GM18508 (cell line): ENCODE results near the gene FUT3.
"Not testable (repeated sequence)": the region's sequence is repeated elsewhere in the genome, so short reads cannot be mapped to it uniquely, and the experiment has no call there.

Source experiments
- ATAC-seq: cut with Tn5 transposase; IDR thresholded peaks from one replicate; pipeline ENCODE4 v1.9.1; 2021; ENCODE audit warnings: moderate number of reproducible peaks; ENCODE audit not compliant: insufficient read depth, unreplicated experiment

Gene FUT3

GRCh38 chr19:5851302-5851701 lies at the start of gene FUT3:
Gene FUT3 (minus strand): TSS chr19:5851449.
- no peak for ATAC-seq

- no peak for ATAC-seq
Measured at GRCh38 chr19:5900976-5901375, 49.7 kb upstream of the FUT3 start.

- no peak for ATAC-seq
Measured at GRCh38 chr19:5899728-5900526, 48.7 kb upstream of the FUT3 start.

GRCh38 chr19:5897189-5897969 lies 46.1 kb upstream of the FUT3 start:
- ATAC-seq, result no peak

- ATAC-seq, result no peak
Measured at GRCh38 chr19:5896365-5897076, 45.3 kb upstream of the FUT3 start.

- ATAC-seq, result no peak
Measured at GRCh38 chr19:5895890-5896289, 44.6 kb upstream of the FUT3 start.

GRCh38 chr19:5895409-5895808 lies 44.2 kb upstream of the FUT3 start:
- ATAC-seq, result no peak

- ATAC-seq, result no peak
Measured at GRCh38 chr19:5894704-5895349, 43.6 kb upstream of the FUT3 start.

GRCh38 chr19:5893907-5894703 lies 42.9 kb upstream of the FUT3 start:
- no peak for ATAC-seq

- ATAC-seq, result no peak
Measured at GRCh38 chr19:5893296-5893903, 42.2 kb upstream of the FUT3 start.

- ATAC-seq, result no peak
Measured at GRCh38 chr19:5892772-5893275, 41.6 kb upstream of the FUT3 start.

- ATAC-seq, result no peak
Measured at GRCh38 chr19:5891938-5892771, 40.9 kb upstream of the FUT3 start.

GRCh38 chr19:5891572-5891937 lies 40.3 kb upstream of the FUT3 start:
- no peak for ATAC-seq

GRCh38 chr19:5890099-5890498 lies 38.9 kb upstream of the FUT3 start:
- ATAC-seq, result no peak

- no peak for ATAC-seq
Measured at GRCh38 chr19:5889288-5889971, 38.2 kb upstream of the FUT3 start.

GRCh38 chr19:5884065-5884811 lies 33.0 kb upstream of the FUT3 start:
- ATAC-seq, result not testable (repeated sequence)
